Measurements from ENCODE around the gene ANKRD26.

DNA sequence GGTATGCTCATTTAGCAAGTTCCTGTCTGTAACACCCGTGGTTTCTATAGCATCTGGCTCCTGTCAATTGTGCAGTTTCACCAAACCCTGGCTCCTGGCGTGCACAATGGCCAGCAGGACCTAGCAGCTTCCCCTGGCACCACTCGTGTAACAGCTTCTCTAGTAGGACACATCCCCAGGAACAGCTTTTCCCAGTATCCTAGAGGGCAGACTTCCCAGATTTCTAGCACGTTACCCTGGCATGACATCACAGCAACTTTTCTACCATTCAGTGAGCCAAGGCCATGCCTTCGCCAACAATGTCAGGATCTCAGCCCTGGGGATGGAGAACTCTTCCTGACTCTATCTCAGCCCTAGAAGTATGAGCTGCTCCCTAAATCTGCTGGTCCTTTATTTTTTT lies 47.4 kb upstream of the ANKRD26 start:
- TF ChIP-seq PAX5 (IDR thresholded peaks at IDR 0.05; ENCODE audit: insufficient read depth, low read length, severe bottlenecking) (no peak), POLR2A (IDR thresholded peaks at IDR 0.05; ENCODE audit: low read depth, low read length) (no peak)

All from GM12891 (cell line).